Panc1 (cell line): ENCODE results near the gene PWWP3B. TPM values are rescaled to one million over a fixed set of nuclear protein-coding genes. Genes with fewer than 3 reads are reported as not detected.

Experiments used
- ATAC-seq: fragments of 200-7000 bp; cut with Tn5 transposase; 2 replicates; pipeline ENCODE4 v1.9.1; 2020; ENCODE audit warnings: mild to moderate bottlenecking, moderate library complexity
- BruUV-seq: library from RNA; stranded (reverse); fragments of 400-500 nt; replicated peaks from 2 replicates; lab custom pipeline; 2021; lab: Mats Ljungman, UMichigan
- CTCF ChIA-PET: fragments of 300-600 bp; sonication (Branson Sonifier 250); formaldehyde crosslinking; loops from one replicate; lab custom pipeline; 2022; ENCODE audit warnings: antibody characterized with exemption; lab: Charles Lee
- POLR2A ChIA-PET: fragments of 300-600 bp; sonication (Branson Sonifier 250); formaldehyde crosslinking; loops from one replicate; lab custom pipeline; 2022; ENCODE audit warnings: antibody characterized with exemption; lab: Charles Lee
- DNase-seq: peaks from one replicate; pipeline ENCODE4 v3.0.0-alpha.2; 2010; ENCODE audit warnings: low read depth, low spot score
- H3K27ac ChIP-seq: 2 replicates; pipeline ENCODE4 v1.5.1; 2011; ENCODE audit warnings: mild to moderate bottlenecking, low read length, inconsistent platforms
- H3K27me3 ChIP-seq: fragments of 200-500 bp; sonication (Bioruptor generic); 2 replicates; pipeline ENCODE4 v1.6.0; 2014; ENCODE audit warnings: low read length, inconsistent platforms; ENCODE audit not compliant: control insufficient read depth, insufficient read depth
- H3K36me3 ChIP-seq: fragments of 200-500 bp; sonication (Bioruptor generic); 2 replicates; pipeline ENCODE4 v1.5.1; 2014; ENCODE audit warnings: inconsistent platforms, mild to moderate bottlenecking, low read length, moderate library complexity; ENCODE audit not compliant: control insufficient read depth, insufficient read depth
- H3K4me1 ChIP-seq: 2 replicates; pipeline ENCODE4 v1.5.1; 2011; ENCODE audit warnings: inconsistent platforms, mild to moderate bottlenecking, low read length, moderate library complexity; ENCODE audit not compliant: control insufficient read depth, insufficient read depth
- H3K4me3 ChIP-seq, 2 experiments: 2 replicates each; pipeline ENCODE4 v1.5.1; 2011 to 2012; ENCODE audit warnings: low read depth in 2 of 2, low read length in 2 of 2, mild to moderate bottlenecking in 2 of 2, inconsistent platforms in 1 of 2, moderate library complexity in 1 of 2
- H3K9me3 ChIP-seq: fragments of 200-500 bp; sonication (Bioruptor generic); 2 replicates; pipeline ENCODE4 v1.5.1; 2014; ENCODE audit warnings: low read depth, mild to moderate bottlenecking, inconsistent platforms, low read length, moderate library complexity; ENCODE audit not compliant: control insufficient read depth, insufficient read depth
- CTCF ChIP-seq: fragments of 450-650 bp; IDR thresholded peaks from 2 replicates; pipeline ENCODE4 v1.5.1; 2017; ENCODE audit warnings: mild to moderate bottlenecking
- POLR2AphosphoS5 ChIP-seq: IDR thresholded peaks from 2 replicates; pipeline ENCODE4 v1.6.1; 2012; ENCODE audit warnings: mild to moderate bottlenecking, low read depth, low read length, moderate library complexity
- REST ChIP-seq, 2 experiments: IDR thresholded peaks; 2 replicates each; pipeline ENCODE4 v1.6.1; 2011 to 2012; ENCODE audit warnings: low read depth in 2 of 2, control low read depth in 1 of 2, low read length in 1 of 2, mild to moderate bottlenecking in 1 of 2, moderate library complexity in 1 of 2; ENCODE audit not compliant: insufficient read depth in 1 of 2
- SIN3A ChIP-seq: IDR thresholded peaks from 2 replicates; pipeline ENCODE4 v1.6.1; 2012; ENCODE audit warnings: low read depth, mild to moderate bottlenecking, low read length, moderate library complexity, borderline replicate concordance; ENCODE audit not compliant: insufficient read depth
- TCF7L2 ChIP-seq: IDR thresholded peaks from 2 replicates; pipeline ENCODE4 v1.6.1; 2011; ENCODE audit warnings: mild to moderate bottlenecking, low read depth, low read length, inconsistent platforms
- in situ Hi-C: cut with HindIII; loops from 2 replicates; pipeline ENCODE4 v1.10.0; 2016; ENCODE audit warnings: low sequenced_read_pairs, low pct_unique_long_range_greater_than_20kb
- intact Hi-C: fragments of 100-400 bp; cut with micrococcal nuclease; formaldehyde crosslinking; loops from one replicate; pipeline ENCODE4 v1.10.0; 2022; ENCODE audit not compliant: unreplicated experiment
- total RNA-seq: library from RNA; stranded (reverse); gene quantifications from one replicate; pipeline ENCODE4 v1.2.1, GENCODE V29; 2021; ENCODE audit not compliant: unreplicated experiment

PWWP3B gene
- total RNA-seq, 1 experiment from 2014 or later = not detected

- CTCF ChIA-PET = no interaction called here
- no peaks in the 10 kb centered on the region for H3K27me3 ChIP-seq
- ATAC-seq (no peak), DNase-seq (no peak)
- POLR2A ChIA-PET = no interaction called here
- BruUV-seq = no TSS peak
- no peak overlapping the region for H3K4me3 ChIP-seq
- H3K36me3 ChIP-seq = no peaks in the 10 kb centered on the region
- H3K4me1 ChIP-seq = no peaks in the 10 kb centered on the region
- in situ Hi-C loops (no loop called here), intact Hi-C loops (no loop called here)
- no peaks in the 10 kb centered on the region for H3K9me3 ChIP-seq
- no peak for TF ChIP-seq TCF7L2
- TF ChIP-seq CTCF = no peak
- TF ChIP-seq POLR2AphosphoS5 = no peak
- TF ChIP-seq REST (IDR thresholded peaks at IDR 0.05; ENCODE audit: insufficient read depth in 1 of 2, low read depth in 2 of 2, low read length in 1 of 2) = no peak
- no peak for TF ChIP-seq SIN3A
- no peak overlapping the region for H3K27ac ChIP-seq
Measured at GRCh38 chrX:106159861-106160282, 8.2 kb upstream of the PWWP3B start.

- Histone ChIP-seq H3K27ac (no peak overlapping the region), H3K36me3 (no peaks in the 10 kb centered on the region), H3K27me3 (peaks cover 9% of the 10 kb centered on the region), H3K4me1 (no peaks in the 10 kb centered on the region), H3K9me3 (no peaks in the 10 kb centered on the region), H3K4me3 (no peak overlapping the region)
- in situ Hi-C loops = no loop called here
- POLR2A ChIA-PET = no interaction called here
- ATAC-seq (no peak), DNase-seq (no peak)
- CTCF ChIA-PET = no interaction called here
- intact Hi-C loops = loop anchor here (10.0 kb wide), 1 partner anchor 224 kb away; no protein-coding TSS in a partner anchor
- no TSS peak for BruUV-seq
- TF ChIP-seq POLR2AphosphoS5 = no peak
- TF ChIP-seq TCF7L2 = no peak
- TF ChIP-seq CTCF = peak; percentile 53; the same call in 1 of the 2 replicates
Measured at GRCh38 chrX:106170318-106170717, 2.2 kb downstream of the PWWP3B start.
